Activated CD4-positive, alpha-beta memory T cell treated with anti-CD3 and anti-CD28 coated beads, Interleukin-2, amount 10 ng/mL, durations not matched to agents 7 days and 5 days (primary cell): ENCODE results near the gene GMEB2. TPM values are rescaled to one million over a fixed set of nuclear protein-coding genes. Genes with fewer than 3 reads are reported as not detected.

Source experiments
- CTCF ChIA-PET: fragments of 350-600 bp; sonication (Branson Sonifier 250); formaldehyde crosslinking; loops from one replicate; lab custom pipeline; 2021; ENCODE audit warnings: antibody characterized with exemption, inconsistent platforms; lab: Charles Lee
- POLR2A ChIA-PET: fragments of 350-600 bp; sonication (Branson Sonifier 250); formaldehyde crosslinking; loops from one replicate; lab custom pipeline; 2021; ENCODE audit warnings: antibody characterized with exemption; lab: Charles Lee
- DNase-seq: peaks from one replicate; pipeline ENCODE4 v3.0.0-alpha.2; 2020
- H3K27ac Mint-ChIP-seq: one replicate; pipeline ENCODE4 v1.8.0; 2021; ENCODE audit warnings: mild to moderate bottlenecking, mixed read lengths
- H3K27me3 Mint-ChIP-seq: one replicate; pipeline ENCODE4 v1.8.0; 2021; ENCODE audit warnings: mixed read lengths
- H3K36me3 Mint-ChIP-seq: one replicate; pipeline ENCODE4 v1.8.0; 2021; ENCODE audit warnings: low read depth, mixed read lengths
- H3K4me1 Mint-ChIP-seq: one replicate; pipeline ENCODE4 v1.8.0; 2021; ENCODE audit warnings: mixed read lengths
- H3K4me3 Mint-ChIP-seq: one replicate; pipeline ENCODE4 v1.8.0; 2021; ENCODE audit warnings: mild to moderate bottlenecking, mixed read lengths
- H3K9me3 Mint-ChIP-seq: one replicate; pipeline ENCODE4 v1.8.0; 2021; ENCODE audit warnings: mixed read lengths
- total RNA-seq, 2 experiments: library from RNA; stranded (reverse); gene quantifications; one replicate each; pipeline ENCODE4 v1.2.3, GENCODE V29; 2021

The GMEB2 gene
- total RNA-seq, 2 experiments from 2014 or later = 17.9 to 18.5 TPM

DNA sequence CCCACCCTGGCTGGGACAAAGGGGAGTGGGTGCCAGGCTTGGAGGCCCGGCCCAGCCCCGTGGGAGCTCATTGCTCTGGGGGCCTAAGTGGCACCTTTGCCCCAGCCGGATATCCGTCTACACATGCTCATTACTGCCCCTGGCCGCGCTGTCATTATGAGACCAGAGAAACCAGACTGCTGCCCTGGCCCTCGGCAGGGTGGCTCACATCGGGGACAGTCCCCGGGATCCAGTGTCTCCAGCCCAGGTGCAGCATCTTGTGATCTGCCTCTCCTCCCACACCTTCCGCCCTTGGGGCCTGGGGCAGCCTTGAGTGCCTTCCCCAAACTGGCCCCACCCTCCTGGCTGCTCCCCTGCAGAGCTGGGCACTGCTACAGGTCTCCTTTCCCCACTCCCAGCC, 84.2 kb downstream of the GMEB2 start:
- H3K4me1 Mint-ChIP-seq = peaks cover 15% of the 10 kb centered on the region
- ChIA-PET POLR2A (no interaction called here), CTCF (no interaction called here)
- H3K9me3 Mint-ChIP-seq = no peaks in the 10 kb centered on the region
- peaks cover 16% of the 10 kb centered on the region for H3K27me3 Mint-ChIP-seq
- no peak overlapping the region for H3K27ac Mint-ChIP-seq
- no peaks in the 10 kb centered on the region for H3K36me3 Mint-ChIP-seq
- DNase-seq = no peak
- no peak overlapping the region for H3K4me3 Mint-ChIP-seq

DNA sequence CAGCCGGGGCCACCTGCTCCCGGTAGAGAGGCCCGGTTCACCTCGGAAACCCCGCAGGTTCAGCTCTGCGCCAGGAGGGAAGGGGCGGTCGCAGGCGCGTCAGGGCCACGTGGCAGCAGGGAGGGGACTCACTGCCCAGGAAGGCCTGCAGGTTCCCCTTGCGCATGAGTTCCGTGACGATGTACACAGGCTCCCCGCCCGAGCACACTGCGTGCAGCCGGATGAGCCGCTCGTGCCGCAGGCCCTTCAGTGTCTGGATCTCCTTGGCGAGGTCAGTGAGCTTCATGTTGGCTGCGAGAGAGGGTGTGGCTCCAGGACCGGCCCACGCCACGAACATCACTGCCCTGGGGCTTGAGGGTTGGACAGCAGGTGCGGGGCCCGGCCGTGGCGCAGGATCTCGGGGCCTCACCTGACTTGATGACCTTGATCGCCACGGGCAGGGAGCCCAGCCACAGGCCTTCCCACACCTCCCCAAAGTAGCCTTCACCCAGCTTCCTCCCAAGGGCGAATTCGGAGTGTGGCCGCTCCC, 84.8 kb downstream of the GMEB2 start:
- H3K27me3 Mint-ChIP-seq = peaks cover 16% of the 10 kb centered on the region
- H3K36me3 Mint-ChIP-seq = no peaks in the 10 kb centered on the region
- CTCF ChIA-PET = no interaction called here
- H3K27ac Mint-ChIP-seq = no peak overlapping the region
- H3K9me3 Mint-ChIP-seq = no peaks in the 10 kb centered on the region
- peaks cover 19% of the 10 kb centered on the region for H3K4me1 Mint-ChIP-seq
- no peak for DNase-seq
- POLR2A ChIA-PET = interaction anchor here (1.0 kb wide), 1 partner anchor 21 kb away, joined by 3 read pairs; no protein-coding TSS in a partner anchor
- no peak overlapping the region for H3K4me3 Mint-ChIP-seq

DNA sequence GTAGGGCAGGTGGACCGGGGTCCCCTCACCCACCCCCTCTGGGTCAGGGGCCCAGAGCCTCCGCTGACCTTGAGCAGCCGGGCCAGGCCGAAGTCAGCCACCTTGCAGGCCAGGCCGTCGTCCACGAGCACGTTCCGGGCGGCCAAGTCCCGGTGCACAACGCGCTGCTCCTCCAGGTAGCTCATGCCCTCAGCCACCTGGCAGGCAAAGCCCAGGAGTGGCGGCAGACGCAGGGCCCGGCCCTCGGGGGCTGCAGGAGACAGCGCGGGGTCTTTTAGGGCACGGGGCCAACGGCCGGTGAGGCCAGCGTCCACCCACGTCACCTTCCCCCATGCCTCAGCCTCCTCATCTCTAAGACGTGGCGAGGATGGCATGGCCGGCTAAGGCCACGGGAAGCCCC, 85.5 kb downstream of the GMEB2 start:
- no peak for DNase-seq
- Mint-ChIP-seq H3K4me3 (no peak overlapping the region), H3K9me3 (no peaks in the 10 kb centered on the region), H3K27me3 (peaks cover 12% of the 10 kb centered on the region), H3K27ac (no peak overlapping the region), H3K36me3 (no peaks in the 10 kb centered on the region), H3K4me1 (peaks cover 26% of the 10 kb centered on the region)
- ChIA-PET POLR2A (interaction anchor here (1.0 kb wide), 1 partner anchor 20 kb away, joined by 3 read pairs; no protein-coding TSS in a partner anchor), CTCF (no interaction called here)

DNA sequence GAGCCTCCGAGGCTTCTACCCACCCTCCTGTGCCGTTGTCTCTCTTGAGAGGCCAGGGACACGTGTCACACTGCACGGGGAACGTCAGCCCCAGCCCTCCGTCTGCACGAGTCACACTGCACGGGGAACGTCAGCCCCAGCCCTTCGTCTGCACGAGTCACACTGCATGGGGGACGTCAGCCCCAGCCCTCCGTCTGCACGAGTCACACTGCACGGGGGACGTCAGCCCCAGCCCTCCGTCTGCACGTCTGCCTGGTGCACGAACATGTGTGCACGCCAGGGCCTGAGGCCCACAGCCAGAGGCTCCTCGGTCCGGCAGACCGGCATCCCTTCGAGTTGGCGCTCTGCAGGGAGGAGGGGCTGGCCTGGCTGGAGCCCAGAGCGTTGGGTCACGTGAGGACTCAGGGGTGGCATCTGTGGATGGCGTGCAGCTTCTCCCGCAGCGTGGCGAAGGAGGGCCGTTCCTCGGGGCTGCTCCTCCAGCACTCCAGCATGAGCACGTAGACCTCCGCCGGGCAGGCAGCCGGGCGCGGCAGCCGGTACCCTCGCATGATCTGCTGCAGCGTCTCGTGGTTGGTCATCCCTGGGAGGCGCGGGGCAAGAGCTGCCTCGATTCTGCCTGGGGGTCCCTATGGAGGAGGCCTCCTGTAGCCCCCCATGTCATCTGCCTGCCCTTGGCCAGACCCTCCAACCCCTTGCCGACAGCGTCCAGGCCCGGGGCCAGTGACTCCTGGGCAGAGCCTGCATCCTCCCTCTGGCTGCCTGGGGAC, 86.3 kb downstream of the GMEB2 start:
- POLR2A ChIA-PET = interaction anchor here (0.6 to 6.7 kb wide), 6 partner anchors 11 to 415 kb away, joined by 3 to 136 read pairs (median 20); partner anchors contain the start of genes GMEB2 and PPDPF
- Mint-ChIP-seq H3K4me1 (peaks cover 29% of the 10 kb centered on the region), H3K27ac (no peak overlapping the region), H3K9me3 (no peaks in the 10 kb centered on the region), H3K36me3 (no peaks in the 10 kb centered on the region), H3K4me3 (no peak overlapping the region), H3K27me3 (peaks cover 10% of the 10 kb centered on the region)
- no peak for DNase-seq
- CTCF ChIA-PET = no interaction called here

DNA sequence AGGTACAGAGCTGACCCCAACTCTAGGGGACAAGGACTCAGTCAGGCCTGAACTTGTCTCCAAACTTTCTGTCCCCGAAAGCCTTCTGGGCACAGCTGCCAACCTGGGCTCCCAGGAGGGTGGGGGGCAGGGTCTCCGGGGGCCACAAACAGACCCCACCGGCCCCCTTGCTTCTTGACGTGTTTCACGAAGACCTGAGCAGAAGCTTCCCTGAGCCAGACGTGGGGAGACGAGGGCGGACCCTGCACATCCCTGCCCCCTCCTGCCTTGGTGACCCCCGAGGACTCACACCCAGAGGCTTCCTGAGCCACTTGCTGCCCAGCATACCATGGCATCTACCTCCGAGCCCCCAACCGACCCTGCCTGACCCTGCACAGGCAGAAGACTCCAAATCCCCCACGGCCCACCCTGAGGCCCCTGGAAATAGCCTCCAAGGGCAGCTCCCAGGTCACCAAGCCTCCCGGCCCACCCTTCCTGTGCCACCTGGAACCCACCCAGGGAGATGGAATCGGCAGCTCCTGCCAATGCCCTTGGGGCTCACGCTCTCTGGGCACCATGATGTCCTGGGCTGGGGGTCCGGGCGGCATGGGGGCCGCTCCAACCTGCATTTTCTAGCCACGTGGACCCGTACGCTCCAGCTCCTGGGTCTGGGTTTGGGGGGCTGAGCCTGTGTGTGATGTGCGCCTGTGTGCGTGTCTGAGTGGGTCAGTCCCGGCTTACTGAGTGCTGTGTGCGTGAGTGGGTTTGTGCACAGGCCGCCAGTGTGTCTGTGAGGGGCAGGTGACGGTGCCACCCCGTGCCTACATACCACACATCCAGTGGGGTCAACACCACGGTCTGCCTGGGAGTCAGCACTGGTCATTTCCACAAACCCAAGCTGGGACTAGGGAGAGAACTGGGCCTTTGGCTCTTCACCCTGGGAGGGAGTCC, 87.2 kb downstream of the GMEB2 start:
- Mint-ChIP-seq H3K27ac (no peak overlapping the region), H3K9me3 (no peaks in the 10 kb centered on the region), H3K4me3 (no peak overlapping the region), H3K4me1 (peaks cover 29% of the 10 kb centered on the region), H3K27me3 (peaks cover 7% of the 10 kb centered on the region), H3K36me3 (no peaks in the 10 kb centered on the region)
- POLR2A ChIA-PET = interaction anchor here (0.6 to 6.7 kb wide), 9 partner anchors 12 to 415 kb away, joined by 3 to 136 read pairs (median 3); partner anchors contain the start of genes ARFRP1, GMEB2, PPDPF and ZGPAT
- CTCF ChIA-PET = interaction anchor here (0.5 to 3.1 kb wide), 6 partner anchors 13 to 499 kb away, joined by 4 to 24 read pairs (median 12); partner anchors contain the start of genes PPDPF and TPD52L2
- DNase-seq = no peak

DNA sequence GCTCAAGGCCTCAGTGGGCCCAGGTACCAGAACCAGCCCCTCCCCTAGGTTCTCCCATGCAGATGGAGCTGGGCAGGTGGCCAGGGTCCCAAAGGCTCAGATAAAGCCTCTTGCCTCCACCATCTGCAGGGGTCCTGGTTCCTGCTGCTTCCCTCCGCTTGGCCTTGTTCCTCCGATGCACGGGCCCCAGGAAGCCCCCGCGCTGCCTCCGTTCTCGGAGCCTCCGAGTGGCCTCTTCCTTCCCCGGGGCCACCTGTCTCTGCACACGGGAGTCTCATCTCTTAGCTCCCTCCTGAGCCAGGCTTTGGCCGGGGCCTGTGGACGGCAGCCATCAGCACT, 87.8 kb downstream of the GMEB2 start:
- no peaks in the 10 kb centered on the region for H3K9me3 Mint-ChIP-seq
- ChIA-PET POLR2A (interaction anchor here (1.1 to 6.7 kb wide), 7 partner anchors 10 to 103 kb away, joined by 3 to 136 read pairs (median 18); partner anchors contain the start of genes GMEB2 and PPDPF), CTCF (interaction anchor here (0.5 to 3.1 kb wide), 8 partner anchors 14 to 499 kb away, joined by 4 to 28 read pairs (median 12); partner anchors contain the start of genes PPDPF, RTEL1 and TPD52L2)
- H3K27me3 Mint-ChIP-seq = peaks cover 7% of the 10 kb centered on the region
- no peak for DNase-seq
- H3K36me3 Mint-ChIP-seq = no peaks in the 10 kb centered on the region
- H3K4me3 Mint-ChIP-seq = no peak overlapping the region
- H3K27ac Mint-ChIP-seq = no peak overlapping the region
- H3K4me1 Mint-ChIP-seq = peaks cover 29% of the 10 kb centered on the region

DNA sequence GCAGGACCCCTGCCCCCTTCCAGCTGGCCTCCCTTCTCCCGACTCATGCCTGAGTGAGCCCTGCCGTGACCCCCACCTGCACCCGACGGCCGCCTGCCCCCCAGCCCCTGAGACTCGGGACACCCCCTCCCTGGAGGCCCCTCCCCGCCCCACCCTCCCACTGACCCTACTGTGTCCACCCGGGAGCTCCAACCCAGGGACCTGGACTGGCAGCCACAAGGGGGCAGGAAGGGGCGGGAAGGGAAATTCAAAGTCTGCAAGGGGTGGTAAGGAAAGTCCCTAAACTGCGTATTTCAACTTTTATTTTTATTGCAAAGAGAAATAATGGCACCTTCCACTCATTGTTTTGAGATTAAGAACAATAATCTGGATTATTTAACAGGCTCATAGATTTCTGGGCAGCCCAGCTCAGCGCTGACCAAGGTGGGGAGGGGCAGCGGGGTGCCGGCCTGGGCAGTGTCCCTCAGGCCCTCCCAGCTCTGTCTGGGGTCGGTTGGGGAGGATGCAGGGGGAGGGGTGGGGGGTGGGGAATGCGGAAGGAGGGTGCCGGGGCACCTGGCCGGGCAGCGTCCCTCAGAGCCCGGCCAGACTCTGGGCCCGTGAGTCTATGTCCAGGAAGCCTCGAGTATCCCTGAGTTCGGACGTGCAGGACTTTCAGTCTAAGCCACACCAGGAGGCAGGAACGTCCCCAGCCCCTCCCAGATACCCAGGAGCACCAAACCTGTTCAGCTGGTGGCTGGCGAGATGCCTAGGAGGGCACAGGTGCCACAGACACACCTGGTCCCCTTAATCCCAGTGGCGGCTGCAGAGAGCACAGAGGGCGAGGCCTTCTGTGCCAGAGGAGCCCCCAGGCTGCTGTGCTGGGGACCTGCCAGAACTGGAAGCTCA, 88.5 kb downstream of the GMEB2 start:
- Mint-ChIP-seq H3K4me1 (peaks cover 29% of the 10 kb centered on the region), H3K9me3 (no peaks in the 10 kb centered on the region), H3K4me3 (peak overlapping the region; percentile 73), H3K36me3 (no peaks in the 10 kb centered on the region), H3K27me3 (peaks cover 2% of the 10 kb centered on the region), H3K27ac (peak overlapping the region; percentile 87)
- ChIA-PET CTCF (interaction anchor here (0.7 to 3.1 kb wide), 29 partner anchors 10 to 582 kb away, joined by 3 to 28 read pairs (median 7); partner anchors contain the start of genes ARFRP1, GMEB2, LIME1 and PPDPF), POLR2A (interaction anchor here (0.7 to 6.7 kb wide), 26 partner anchors 7 to 441 kb away, joined by 3 to 136 read pairs (median 5); partner anchors contain the start of genes ARFRP1, GMEB2, HELZ2 and LIME1)
- no peak for DNase-seq

Other genes starting within 250 kb of the GMEB2 start
- not detected for gene KCNQ2, start 154.4 kb downstream of the GMEB2 start, total RNA-seq
- 1 to 10 TPM; 2.0 to 2.6 TPM for gene EEF1A2, start 128.0 kb downstream of the GMEB2 start, total RNA-seq
- gene PPDPF, start 106.3 kb downstream of the GMEB2 start, total RNA-seq = 100 to 1,000 TPM; 228 to 232 TPM
- gene PTK6, start 89.7 kb downstream of the GMEB2 start, total RNA-seq = 1 to 10 TPM; 2.1 to 2.3 TPM
- not detected for gene SRMS, start 79.4 kb downstream of the GMEB2 start, total RNA-seq
- gene FNDC11, start 72.9 kb downstream of the GMEB2 start, total RNA-seq = under 1 TPM; 0.20 to 0.30 TPM
- 100 to 1,000 TPM; 202 to 208 TPM for gene HELZ2, start 52.9 kb downstream of the GMEB2 start, total RNA-seq
- 10 to 100 TPM; 20.9 to 23.8 TPM for gene STMN3, start 26.3 kb upstream of the GMEB2 start, total RNA-seq
- gene RTEL1, start 31.2 kb upstream of the GMEB2 start, total RNA-seq = 10 to 100 TPM; 29.2 to 30.0 TPM
- gene TNFRSF6B, start 69.6 kb upstream of the GMEB2 start, total RNA-seq = not detected
- gene ARFRP1, start 80.9 kb upstream of the GMEB2 start, total RNA-seq = 10 to 100 TPM; 52.9 to 53.4 TPM
- gene ZGPAT, start 80.9 kb upstream of the GMEB2 start, total RNA-seq = 10 to 100 TPM; 41.6 to 42.8 TPM
- 100 to 1,000 TPM; 181 to 186 TPM for gene LIME1, start 109.6 kb upstream of the GMEB2 start, total RNA-seq
- gene SLC2A4RG, start 112.7 kb upstream of the GMEB2 start, total RNA-seq = 10 to 100 TPM; 88.3 to 90.4 TPM
- under 1 TPM; 0.53 to 0.65 TPM for gene ZBTB46, start 204.2 kb upstream of the GMEB2 start, total RNA-seq
- not detected for gene ABHD16B, start 234.4 kb upstream of the GMEB2 start, total RNA-seq
- 10 to 100 TPM; 48.2 to 48.7 TPM for gene TPD52L2, start 238.2 kb upstream of the GMEB2 start, total RNA-seq